Spleen (tissue), 7 donors: ENCODE data around the gene PAPPA2.

Experiments used
- CTCF ChIP-seq, 11 experiments: fragments of 200-600 bp in 7 of 11; fragments of 450-650 bp in 4 of 11; sonication (generic) in 4 of 11; IDR thresholded peaks in 8 of 11; conservative IDR thresholded peaks in 3 of 11; 1 replicate in 7 of 11; 2 replicates in 4 of 11; pipeline versions ENCODE4 v1.4.0 to v1.8.0; 2016 to 2021; ENCODE audit warnings: antibody characterized with exemption in 11 of 11, inconsistent platforms in 4 of 11, mild to moderate bottlenecking in 1 of 11
- POLR2A ChIP-seq, 3 donors: fragments of 450-650 bp; IDR thresholded peaks; one replicate each; pipeline ENCODE4 v1.5.1; 2017; ENCODE audit warnings: antibody characterized with exemption in 3 of 3, mild to moderate bottlenecking in 1 of 3
- POLR2AphosphoS5 ChIP-seq, 3 donors: sonication (generic); formaldehyde crosslinking; IDR thresholded peaks; one replicate each; pipeline ENCODE4 v1.5.1; 2017; ENCODE audit warnings: antibody characterized with exemption in 3 of 3
- donor health status: DM: no; HTN: no; CAD: no; lungs with moderate emphysema.
- donor health status: DM: no; HTN: no; CAD: no.
- donor health status: DM: no; HTN: no; CAD: no.

GRCh38 chr1:176416777-176417176 is 46.2 kb upstream of the PAPPA2 start:
- no peak for TF ChIP-seq CTCF (IDR thresholded peaks at IDR 0.05 in 8 of 11, conservative IDR thresholded peaks at IDR 0.05 in 3 of 11)
- no peak for TF ChIP-seq POLR2A (IDR thresholded peaks at IDR 0.05)
- TF ChIP-seq POLR2AphosphoS5 (IDR thresholded peaks at IDR 0.05): no peak
